HCT116 (cell line): ENCODE measurements around the gene PTBP3.

Experiments
- CBX3 ChIP-seq: IDR thresholded peaks from 2 replicates; pipeline ENCODE4 v1.6.1; 2012; ENCODE audit warnings: low read depth
- CTCF ChIP-seq, 3 experiments: fragments of 200-600 bp in 1 of 3; sonication (generic) in 1 of 3; IDR thresholded peaks in 2 of 3; conservative IDR thresholded peaks in 1 of 3; 2 replicates each; pipeline ENCODE4 v1.5.1; 2012 to 2017; ENCODE audit warnings: low read depth in 2 of 3, low read length in 2 of 3, antibody characterized with exemption in 1 of 3, borderline replicate concordance in 1 of 3, control low read depth in 1 of 3, mild to moderate bottlenecking in 1 of 3, mixed read lengths in 1 of 3, mixed run types in 1 of 3, moderate library complexity in 1 of 3; ENCODE audit not compliant: insufficient read depth in 1 of 3
- FOSL1 ChIP-seq: IDR thresholded peaks from 2 replicates; pipeline ENCODE4 v1.6.1; 2012; ENCODE audit warnings: low read depth
- POLR2A ChIP-seq: IDR thresholded peaks from 2 replicates; pipeline ENCODE4 v1.7.0; 2011; ENCODE audit warnings: borderline replicate concordance; ENCODE audit not compliant: insufficient read depth, insufficient read length; ENCODE audit errors: extremely low read depth
- POLR2AphosphoS5 ChIP-seq: IDR thresholded peaks from 2 replicates; pipeline ENCODE4 v1.6.1; 2011; ENCODE audit warnings: mild to moderate bottlenecking, low read depth, low read length, moderate library complexity
- RAD21 ChIP-seq: IDR thresholded peaks from 2 replicates; pipeline ENCODE4 v1.6.1; 2012; ENCODE audit warnings: low read depth, mild to moderate bottlenecking
- REST ChIP-seq: IDR thresholded peaks from 2 replicates; pipeline ENCODE4 v1.6.1; 2012; ENCODE audit warnings: low read depth
- ZBTB33 ChIP-seq: IDR thresholded peaks from 2 replicates; pipeline ENCODE4 v1.6.1; 2011; ENCODE audit warnings: mild to moderate bottlenecking, low read length, moderate library complexity; ENCODE audit not compliant: insufficient replicate concordance; ENCODE audit errors: extremely low read depth
- TF ChIP-seq, protein P1 (sequence below): IDR thresholded peaks from 2 replicates; pipeline ENCODE4 v1.6.1; 2012

- TF ChIP-seq RAD21 (no peak), CTCF (IDR thresholded peaks at IDR 0.05 in 2 of 3, conservative IDR thresholded peaks at IDR 0.05 in 1 of 3; ENCODE audit: borderline replicate concordance in 1 of 3, insufficient read depth in 1 of 3, low read depth in 2 of 3, low read length in 2 of 3) (no peak), POLR2AphosphoS5 (no peak), ZBTB33 (no peak), CBX3 (no peak), POLR2A (no peak), REST (no peak), FOSL1 (no peak)
- TF ChIP-seq, protein P1, sequence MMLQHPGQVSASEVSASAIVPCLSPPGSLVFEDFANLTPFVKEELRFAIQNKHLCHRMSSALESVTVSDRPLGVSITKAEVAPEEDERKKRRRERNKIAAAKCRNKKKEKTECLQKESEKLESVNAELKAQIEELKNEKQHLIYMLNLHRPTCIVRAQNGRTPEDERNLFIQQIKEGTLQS, result no peak
These were observed 132.7 kb downstream of the PTBP3 start for GRCh38 chr9:112200711-112201110.
